Measurements from ENCODE around the gene CAMTA2.

DNA sequence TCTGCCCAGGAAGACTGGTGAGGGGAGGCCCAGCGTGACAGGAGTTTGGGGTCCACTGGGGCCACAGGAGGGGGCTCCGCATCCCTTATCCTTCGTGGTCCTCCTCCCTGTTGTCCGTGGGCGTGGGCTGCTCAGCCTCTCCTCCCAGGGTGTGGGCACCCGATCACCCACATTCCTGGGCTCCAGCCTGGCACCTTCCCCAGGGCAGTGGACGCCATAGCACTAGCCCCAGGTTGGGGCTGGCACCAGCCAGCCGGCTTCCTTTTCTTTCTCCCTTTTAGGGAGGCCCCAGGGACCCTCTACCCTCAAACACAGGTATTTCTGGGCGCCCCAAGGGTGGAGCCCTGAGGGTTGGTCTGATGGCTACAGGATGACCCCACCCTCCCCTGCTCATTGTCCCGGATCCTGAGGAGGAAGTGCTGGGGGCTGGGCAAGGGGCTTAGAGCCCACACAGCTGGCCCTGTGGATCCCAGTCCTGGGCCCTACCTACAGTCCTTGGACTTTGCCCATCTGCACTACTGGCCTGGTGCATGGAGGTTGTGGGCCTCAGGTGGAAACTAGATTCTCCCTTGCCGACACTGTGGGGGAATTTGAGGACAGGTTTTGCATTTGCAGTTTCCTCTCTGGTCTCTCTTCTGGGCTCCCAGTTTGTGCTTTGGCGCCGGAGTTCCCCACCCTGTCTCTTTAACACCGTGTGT lies 11.4 kb upstream of the CAMTA2 start:
- TF ChIP-seq POLR2AphosphoS5 (IDR thresholded peaks at IDR 0.05; ENCODE audit: low read depth, low read length) (no peak), TAF1 (IDR thresholded peaks at IDR 0.05; ENCODE audit: borderline replicate concordance, insufficient read depth, low read length) (no peak)
